Head of caudate nucleus (tissue), 42 donors: Measurements from ENCODE around the gene SHISA4.
"Not testable (repeated sequence)": the region's sequence is repeated elsewhere in the genome, so short reads cannot be mapped to it uniquely, and the experiment has no call there.

Experiments
- DNase-seq, 42 donors: peaks; one replicate each; pipeline versions ENCODE4 v3.0.0 to v3.0.0-alpha.2; 2020 to 2021; ENCODE audit warnings: mixed read lengths in 7 of 42
- intact Hi-C: fragments of 100-400 bp; cut with DNase I; formaldehyde crosslinking; loops from one replicate; pipeline ENCODE4 v1.15.0; 2022

SHISA4 gene

DNA sequence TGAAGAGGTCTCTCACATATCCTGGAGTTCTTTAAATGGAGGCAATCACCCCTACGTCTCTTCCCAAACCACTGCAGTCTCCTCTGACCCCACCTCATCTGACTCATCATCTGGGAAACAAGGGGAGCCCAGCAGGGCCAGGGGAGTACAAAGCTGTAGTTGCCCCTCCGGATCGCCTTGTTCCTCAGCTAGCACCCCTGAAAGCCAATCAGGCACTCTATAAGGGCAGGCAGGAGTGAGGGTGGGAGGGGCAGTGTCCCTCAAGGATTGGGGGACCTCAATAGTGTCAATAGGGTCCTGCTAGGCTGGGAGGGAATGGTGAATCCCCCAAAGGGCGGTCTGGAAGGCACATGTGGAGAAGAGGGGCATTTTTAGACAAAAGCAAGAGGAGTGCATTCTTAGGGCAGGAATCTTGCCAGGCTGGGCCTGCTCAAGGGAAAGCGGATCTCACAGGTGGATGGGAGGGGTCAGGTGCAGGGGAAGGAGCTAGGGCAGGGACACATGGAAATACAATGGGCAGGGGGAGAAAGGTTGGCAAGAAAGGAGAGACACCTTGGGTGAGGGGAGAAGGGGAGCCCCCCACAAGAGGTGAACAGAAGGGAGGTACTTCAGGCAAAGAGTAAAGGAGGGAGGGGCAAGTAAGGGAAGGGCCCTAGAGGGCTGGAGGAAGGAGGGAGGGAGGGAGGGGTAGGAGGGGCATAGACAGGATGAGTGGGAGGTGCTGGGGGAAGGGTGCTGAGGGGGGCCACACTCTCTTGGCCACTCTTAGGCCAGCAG lies 5.8 kb downstream of the SHISA4 start:
- intact Hi-C loops, result loop anchor here (5.0 kb wide), 2 partner anchors 67 to 78 kb away; partner anchors contain the start of gene IPO9

DNA sequence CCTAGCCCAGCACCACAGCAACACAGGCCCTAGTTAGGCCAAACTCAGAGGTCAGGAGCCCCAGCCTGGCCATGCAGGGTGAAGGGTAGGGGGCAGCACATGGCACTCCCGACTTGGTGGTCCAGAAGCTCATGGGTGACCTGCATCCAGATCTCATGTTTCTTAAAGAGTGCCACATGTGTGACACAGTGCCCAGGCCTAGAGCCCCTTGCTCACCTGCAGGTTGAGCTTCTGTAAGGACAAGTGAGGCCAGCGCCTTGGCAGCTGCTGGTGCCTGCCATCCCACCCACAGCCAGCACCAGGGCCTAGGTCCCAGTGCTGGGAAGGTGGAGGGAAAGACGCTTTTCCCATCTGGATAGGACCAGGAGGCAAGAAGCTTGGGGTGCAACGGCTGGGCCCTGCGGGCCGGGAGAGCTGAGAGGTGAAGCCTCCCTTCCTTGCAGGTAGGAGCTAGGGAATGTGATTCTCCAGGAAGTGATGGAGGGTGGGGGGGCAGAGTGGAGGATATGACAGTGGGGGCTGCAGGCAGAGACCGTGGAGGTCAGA lies 6.5 kb downstream of the SHISA4 start:
- intact Hi-C loops, result no loop called here
- DNase-seq, result no peak

More for the DNA sequence above, 5.8 kb downstream of the SHISA4 start:
- no peak for DNase-seq

DNA sequence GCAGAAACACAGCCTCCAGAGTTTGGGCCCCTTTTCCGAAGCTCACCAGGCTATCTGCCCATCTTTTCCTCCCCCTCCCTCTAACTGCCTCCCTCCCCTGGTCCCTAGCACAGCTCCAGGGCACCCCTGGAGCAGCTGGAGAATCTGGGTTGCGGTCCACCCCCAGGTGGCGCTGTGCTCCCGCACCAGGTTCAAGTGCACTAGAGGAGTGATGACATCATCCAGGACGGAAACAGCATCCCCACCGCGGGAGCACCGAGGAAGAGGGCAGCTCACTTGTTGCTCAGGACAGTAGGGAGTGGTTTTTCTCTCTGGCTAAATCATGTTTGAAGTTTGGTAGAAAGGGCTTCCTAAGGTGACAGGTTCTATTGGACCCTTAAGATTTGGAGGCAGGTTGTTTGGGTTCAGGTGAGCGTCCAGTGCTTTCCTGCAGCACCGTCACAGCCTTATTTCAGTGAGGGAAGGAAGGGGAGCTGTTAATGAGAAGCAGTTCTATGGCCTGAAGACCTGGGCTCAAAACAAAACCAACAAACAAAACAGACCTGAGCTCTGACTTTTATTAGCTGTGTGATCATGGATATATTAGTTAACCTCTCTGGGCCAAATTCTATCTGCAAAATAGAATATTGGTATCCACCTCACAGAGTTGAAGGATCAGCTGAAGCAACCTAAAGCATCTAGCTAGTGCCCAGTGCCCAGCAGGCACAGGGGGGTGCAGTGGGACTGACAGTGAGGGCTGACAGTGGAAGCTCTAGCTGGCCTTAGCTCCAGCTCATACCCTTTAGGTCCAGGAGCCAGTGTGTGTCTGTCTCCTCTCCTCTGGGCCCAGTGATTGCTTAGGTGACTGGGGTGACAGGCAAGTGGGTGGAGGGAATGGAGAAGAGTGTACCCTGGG lies 7.5 kb downstream of the SHISA4 start:
- intact Hi-C loops, result no loop called here
- peak; percentile 81 to 95 (median 89) for DNase-seq

DNA sequence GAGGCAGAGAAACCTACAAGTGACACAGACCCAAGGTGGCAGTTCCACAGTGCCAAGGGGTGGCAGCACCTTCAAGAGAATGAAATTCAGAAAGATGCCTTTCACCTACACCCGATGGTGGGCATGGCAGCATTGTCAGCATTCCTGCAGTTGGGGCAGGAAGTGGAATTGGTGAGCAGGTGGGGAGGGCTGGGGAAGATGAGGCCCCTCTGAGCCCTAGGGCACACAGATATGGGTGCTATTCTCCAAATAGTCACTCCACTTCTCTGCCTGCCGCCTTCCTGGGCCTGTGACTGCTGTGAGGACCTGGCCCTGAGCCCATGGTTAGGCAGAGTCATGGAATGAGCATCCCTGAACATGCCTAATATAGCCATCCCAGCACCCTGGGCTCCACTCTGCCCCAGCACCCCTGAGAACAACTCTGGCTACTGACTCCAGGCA lies 8.3 kb downstream of the SHISA4 start:
- no peak for DNase-seq
- intact Hi-C loops, result no loop called here

DNA sequence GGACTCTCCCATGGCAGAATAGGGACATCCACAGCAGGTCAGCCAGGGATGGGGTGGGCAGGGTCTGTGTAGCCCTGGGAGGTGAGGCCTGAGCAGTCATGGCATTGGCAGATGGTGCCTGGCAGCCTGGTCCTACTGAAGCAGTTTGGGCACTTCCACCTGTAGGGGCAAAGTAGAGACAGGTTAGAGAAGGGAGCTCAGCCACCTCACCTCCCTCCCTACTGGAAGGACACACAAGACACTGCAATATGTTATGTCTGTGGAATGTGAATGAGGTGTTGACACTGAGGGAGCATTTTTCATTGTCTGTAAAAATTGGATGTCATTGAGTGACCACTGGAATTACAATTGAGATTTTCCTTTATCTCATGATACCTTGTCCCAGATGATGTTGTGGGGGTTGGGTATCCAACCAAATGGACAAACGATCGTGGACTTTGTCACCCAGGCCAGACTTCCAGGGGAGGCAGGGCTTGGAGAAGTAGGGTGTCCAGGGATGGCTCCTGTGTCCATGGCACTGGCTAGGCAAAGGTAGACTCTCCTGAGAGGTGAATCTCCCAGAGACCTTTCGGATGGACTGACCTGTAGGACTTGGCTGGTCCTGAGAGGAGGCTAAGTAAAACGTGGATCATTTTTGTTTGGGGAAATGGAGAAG lies 9.7 kb downstream of the SHISA4 start:
- no peak for DNase-seq
- intact Hi-C loops, result no loop called here

DNA sequence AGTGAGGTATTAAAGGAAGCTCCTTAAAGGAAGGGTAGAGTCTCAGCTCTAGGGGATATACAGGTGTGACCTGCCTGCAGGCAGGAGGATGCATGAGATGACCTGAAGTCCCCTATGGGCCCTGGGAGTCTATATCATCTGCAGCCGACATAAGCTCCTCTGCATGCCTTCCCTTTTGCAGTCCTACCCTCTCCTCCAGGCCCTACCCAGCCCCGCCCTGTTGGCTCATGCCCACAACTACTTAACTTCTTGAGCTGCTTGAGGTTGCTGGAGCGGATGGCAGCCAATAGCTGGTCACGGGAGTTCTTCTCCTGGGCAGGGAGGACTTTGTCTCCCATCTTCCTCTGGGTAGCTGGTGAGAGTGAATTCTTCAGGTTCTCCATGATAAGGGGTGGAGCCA lies 10.3 kb downstream of the SHISA4 start:
- intact Hi-C loops, result no loop called here

DNA sequence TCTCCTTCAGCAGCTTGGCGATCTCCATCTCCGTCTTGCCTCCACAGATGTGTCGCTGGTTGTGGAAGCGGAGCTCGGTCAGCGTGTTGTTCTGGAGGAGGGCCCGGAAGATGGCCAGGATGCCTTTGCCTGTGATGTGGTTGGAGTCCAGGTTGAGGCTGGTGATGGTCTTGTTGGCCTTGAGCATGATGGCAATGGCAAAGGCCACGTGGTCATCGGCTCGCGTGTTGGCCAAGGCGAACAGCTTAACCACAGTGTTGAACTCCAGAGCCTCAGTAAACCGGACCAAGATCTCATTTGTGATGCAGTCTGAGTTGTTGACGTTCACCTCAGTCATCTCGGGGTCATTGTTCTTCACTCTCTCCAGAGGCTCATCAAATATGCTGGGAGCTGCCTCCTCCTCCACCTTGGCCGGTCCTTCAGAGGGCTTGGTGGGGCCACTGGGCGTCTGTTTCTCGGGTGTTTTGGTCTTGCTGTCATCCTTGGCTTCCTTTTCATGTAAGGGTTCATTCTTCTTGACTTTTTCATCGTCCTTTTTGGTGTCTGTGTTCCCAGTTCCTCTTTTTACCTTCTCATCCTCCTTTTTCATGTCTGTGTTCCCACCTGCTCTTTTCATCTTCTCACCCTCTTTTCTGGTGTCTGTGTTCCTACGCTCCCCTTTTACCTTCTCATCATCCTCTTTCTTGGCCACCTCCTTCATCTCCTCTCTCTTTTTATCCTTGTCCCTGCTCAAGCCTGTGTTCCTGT lies 11.2 kb downstream of the SHISA4 start:
- intact Hi-C loops, result no loop called here
- no peak for DNase-seq

More for the DNA sequence above, 10.3 kb downstream of the SHISA4 start:
- DNase-seq, result no peak

DNA sequence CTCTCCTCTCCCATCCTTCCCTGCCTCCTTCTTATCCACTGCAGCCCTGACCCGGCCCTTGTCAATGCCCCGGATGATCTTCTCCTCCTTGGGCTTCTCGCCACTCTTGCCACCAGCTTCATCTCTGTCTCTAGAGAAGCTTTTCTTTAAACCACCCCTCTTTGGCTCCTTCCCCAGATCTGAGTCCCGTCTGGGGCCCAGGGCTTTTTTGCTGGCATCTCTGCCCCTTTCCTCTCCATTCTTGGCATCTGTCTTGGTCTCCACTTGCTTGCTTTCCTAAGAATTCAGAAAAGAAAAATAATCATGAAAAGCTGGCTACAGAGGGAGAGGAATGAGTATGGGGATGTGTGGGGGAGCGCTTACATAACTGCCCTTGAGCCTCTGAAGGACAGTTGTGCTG lies 11.8 kb downstream of the SHISA4 start:
- intact Hi-C loops, result no loop called here
- DNase-seq, result peak in 1 of 42 donors; percentile 36

DNA sequence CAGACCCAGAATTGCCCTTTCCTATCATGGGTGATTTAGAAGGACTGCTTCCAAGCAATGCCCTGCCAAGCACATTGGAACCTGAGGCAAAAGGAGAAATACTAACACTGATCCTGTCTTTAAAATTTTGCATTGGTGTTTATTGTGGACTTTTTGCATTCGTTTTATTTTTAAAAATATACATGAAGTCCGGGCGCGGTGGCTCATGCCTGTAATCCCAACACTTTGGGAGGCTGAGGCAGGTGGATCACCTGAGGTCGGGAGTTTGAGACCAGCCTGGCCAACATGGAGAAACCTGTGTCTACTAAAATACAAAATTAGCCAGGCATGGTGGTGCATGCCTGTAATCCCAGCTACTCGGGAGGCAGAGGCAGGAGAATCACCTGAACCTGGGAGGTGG lies 12.3 kb downstream of the SHISA4 start:
- intact Hi-C loops, DNase-seq: not testable (repeated sequence)

DNA sequence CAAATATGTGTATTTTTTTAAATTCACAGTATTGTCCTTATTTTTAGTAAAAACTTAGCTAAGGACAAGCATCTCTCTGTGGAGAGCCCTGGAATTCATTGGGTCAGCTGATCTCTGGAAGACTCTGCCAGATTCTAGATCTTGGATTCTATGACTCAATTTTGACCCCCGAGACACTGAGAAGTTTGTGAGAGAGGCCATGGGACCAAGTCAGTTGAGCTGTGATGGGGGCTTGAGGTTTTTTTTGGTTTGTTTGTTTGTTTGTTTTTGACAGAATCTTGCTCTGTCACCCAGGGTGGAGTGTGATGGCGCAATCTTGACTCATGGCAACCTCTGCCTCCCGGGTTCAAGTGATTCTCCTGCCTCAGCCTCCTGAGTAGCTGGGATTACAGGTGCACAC lies 13.5 kb downstream of the SHISA4 start:
- no peak for DNase-seq
- intact Hi-C loops, result no loop called here

DNA sequence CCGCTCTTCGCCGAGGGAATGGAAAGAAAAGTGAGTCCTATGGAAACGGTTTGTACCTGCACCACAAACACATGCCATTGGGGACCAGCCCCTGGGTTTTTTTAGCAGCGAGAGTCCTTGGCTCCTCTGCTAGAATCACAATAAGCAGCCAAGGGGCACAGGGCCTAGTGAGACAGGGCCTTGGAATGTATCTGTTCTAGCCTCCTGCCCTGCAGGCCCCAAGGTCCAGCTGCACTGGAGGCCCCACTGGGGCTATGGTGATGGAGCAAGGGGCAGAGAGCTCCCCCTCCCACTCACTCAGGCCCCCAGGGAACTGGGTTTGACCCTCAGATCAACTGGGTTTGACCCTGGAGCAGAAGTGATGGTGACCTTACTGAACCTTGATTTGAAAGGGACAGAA lies 14.4 kb downstream of the SHISA4 start:
- DNase-seq, result no peak
- intact Hi-C loops, result no loop called here

DNA sequence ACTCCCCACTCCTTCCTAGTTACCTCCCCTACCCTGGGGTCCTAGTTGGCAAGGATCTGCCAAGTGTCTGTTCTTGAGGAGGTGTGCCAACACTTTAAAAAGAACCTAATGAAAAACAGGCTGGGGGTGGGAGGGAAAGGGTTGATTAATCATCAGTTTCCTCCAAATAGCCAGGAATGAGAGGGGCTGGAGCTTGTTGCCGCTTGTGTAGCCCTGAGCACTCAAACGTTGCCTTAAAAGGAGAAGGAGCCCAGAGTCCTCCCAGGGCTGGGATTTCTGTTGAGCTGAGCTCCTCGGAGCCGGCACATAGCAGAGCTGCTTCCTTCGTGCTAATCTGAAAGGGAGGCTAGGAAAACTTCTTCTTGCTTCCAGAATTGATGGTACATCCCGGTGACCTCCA lies 15.9 kb downstream of the SHISA4 start:
- peak in 1 of 42 donors; percentile 57 for DNase-seq
- intact Hi-C loops, result no loop called here

DNA sequence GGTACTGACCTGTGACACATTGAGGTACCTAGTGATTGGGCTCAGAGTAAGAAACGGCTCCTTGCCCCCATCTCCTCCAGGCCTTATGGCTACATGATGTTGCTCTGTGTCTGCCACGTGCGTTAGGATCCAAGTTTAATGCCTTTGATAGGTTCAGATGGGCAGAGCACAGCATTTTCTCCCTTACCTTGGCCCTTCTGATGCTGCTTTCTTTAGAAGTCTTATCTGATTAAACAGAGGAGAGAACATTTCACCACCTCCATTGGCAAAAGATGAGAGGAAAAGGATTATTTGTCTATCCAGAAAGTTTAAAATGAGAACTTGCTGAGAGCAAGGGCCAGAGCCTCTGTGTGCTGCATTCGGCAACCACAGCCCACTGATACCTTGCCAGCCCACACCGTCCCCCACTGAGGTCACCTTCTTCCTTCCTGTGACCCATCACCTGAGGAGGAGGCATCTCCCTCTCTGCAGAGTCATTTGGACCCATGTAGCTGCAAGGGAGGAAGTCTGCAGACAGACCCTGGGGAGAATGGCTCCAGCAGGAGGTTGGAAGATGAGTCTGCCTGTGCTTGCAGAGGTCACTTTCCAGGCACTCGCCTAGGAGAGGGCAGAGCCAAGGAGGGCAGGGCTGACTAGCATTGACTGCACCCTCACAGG lies 16.7 kb downstream of the SHISA4 start:
- no peak for DNase-seq

DNA sequence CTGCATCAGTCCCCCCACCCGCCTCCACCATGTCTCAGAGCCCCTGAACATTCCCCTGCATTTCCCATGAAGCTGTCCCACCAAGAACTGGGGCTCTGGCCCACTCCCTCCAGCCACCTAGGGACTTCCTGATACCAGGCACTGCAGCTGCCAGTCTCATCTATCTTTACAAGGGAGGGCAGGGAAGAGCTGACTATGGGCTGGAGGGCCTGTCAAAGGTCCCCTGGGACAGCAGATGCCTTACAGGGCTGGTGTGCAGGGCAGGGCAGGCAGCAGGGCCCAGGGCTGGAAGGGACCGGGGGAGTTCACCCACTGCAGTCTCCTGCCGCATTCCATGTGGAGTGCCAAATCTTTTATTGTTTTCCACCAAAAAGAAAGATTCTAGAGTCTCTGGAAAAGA lies 17.6 kb downstream of the SHISA4 start:
- intact Hi-C loops, result no loop called here
- no peak for DNase-seq

More for the DNA sequence above, 16.7 kb downstream of the SHISA4 start:
- intact Hi-C loops, result no loop called here

DNA sequence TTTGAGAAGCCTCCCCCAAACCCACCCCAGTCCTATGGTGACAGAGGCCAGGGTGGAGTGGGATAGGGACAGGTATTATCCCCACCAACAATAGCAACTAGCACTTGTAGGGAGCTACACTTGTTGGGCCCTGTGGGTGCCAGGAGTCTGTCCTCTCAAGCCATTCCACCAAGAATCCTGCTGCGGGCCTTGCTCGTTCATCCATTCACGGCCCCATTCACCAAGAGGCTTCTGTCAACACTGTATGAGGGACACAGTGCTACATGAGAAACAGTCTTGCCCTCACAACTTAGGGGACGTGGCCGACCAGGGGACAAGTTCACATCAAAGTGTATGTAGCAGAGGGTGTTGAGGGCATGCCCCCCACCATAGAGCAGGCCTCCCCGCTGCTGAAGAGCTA lies 18.9 kb downstream of the SHISA4 start:
- no peak for DNase-seq
- intact Hi-C loops, result no loop called here

DNA sequence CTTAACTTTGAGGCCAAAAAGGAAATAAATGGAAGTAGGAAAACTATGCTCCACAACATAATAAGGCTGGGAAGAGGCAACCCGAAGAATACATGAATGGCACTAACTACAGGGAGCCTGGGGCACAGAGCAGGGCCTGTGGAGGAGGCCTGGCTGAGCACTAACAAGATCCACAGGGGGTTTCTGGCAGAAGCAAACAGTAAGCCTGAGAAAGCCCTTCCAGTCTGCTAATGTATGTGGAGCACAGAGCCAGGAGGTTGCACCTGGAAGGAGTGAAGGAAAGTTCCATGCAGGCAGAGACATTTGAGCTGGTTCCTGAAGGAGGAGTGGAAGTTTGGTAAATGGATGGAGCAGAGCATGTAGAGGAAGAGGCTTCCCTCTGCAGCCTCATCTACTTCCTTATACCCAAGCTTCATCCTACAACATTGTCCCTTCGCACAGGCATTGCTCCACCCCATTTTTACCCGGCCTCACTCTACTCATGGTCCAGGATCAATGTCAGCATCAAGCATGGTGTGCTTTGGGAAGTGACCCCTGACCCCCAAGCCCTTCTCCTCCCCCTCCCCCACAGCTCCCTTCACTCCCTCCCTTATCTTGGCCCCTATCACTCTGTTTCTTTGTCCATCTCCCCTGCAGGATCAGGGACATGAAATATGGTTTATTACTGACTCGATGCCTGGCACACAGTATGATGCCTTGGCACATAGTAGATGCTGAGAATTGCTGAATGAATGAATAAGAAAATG lies 23.3 kb downstream of the SHISA4 start:
- no peak for DNase-seq
- intact Hi-C loops, result no loop called here

DNA sequence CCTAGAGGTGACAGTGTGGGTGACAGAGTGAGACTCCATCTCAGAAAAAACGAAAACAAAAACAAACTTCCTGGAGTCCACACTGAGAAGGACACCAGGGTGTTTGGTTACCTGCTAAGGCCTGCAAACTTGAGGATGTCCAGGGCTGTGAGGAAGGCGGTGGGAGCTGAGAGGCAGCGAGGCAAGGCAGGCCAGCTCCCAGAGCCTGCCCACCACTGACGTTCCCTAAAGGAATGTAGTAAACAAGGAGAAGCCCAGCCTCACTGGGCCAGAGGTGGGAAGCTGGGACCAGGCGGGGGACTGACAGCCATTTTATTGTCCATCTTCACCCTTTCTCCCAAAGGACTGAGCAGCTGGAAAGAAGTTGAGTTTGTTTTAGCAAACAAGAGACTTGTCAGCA lies 24.1 kb downstream of the SHISA4 start:
- intact Hi-C loops, result no loop called here
- no peak for DNase-seq
